H1 (cell line): ENCODE measurements around the gene ZNF516.

Source experiments
- CTCF ChIP-seq, 3 experiments: IDR thresholded peaks; 1 replicate in 2 of 3; 2 replicates in 1 of 3; pipeline versions ENCODE4 v1.5.1 to v1.6.1; 2011; ENCODE audit warnings: low read length in 3 of 3, mild to moderate bottlenecking in 3 of 3, inconsistent platforms in 2 of 3, low read depth in 1 of 3, moderate library complexity in 1 of 3; ENCODE audit not compliant: insufficient read depth in 1 of 3; ENCODE audit errors: control extremely low read depth in 1 of 3
- EGR1 ChIP-seq: IDR thresholded peaks from 2 replicates; pipeline ENCODE4 v1.6.1; 2011; ENCODE audit warnings: low read depth, low read length, borderline replicate concordance
- FOSL1 ChIP-seq: IDR thresholded peaks from 2 replicates; pipeline ENCODE4 v1.6.1; 2011; ENCODE audit warnings: mild to moderate bottlenecking, low read depth, low read length, moderate library complexity; ENCODE audit not compliant: insufficient read depth
- RNF2 ChIP-seq: fragments of 200-900, 300-1000 bp; sonication (generic); IDR thresholded peaks from 2 replicates; pipeline ENCODE4 v1.7.1; 2016; ENCODE audit warnings: borderline replicate concordance, low read depth, mild to moderate bottlenecking, antibody characterized with exemption, low read length; ENCODE audit not compliant: poor library complexity, severe bottlenecking; ENCODE audit errors: missing control alignments

- TF ChIP-seq EGR1 (no peak), RNF2 (no peak), CTCF (IDR thresholded peaks at IDR 0.05; ENCODE audit: control extremely low read depth in 1 of 3, insufficient read depth in 1 of 3, low read depth in 1 of 3, low read length in 3 of 3) (no peak), FOSL1 (no peak)
Observed at GRCh38 chr18:76384861-76385680, 110.0 kb downstream of the ZNF516 start.
